GM12878 (cell line): ENCODE measurements around the gene SRL. TPM values are rescaled to one million over a fixed set of nuclear protein-coding genes. Genes with fewer than 3 reads are reported as not detected.

Experiments used
- ASH2L ChIP-seq: fragments of 300-600, 200-600 bp; sonication (generic); IDR thresholded peaks from 2 replicates; pipeline ENCODE4 v1.6.1; 2017; ENCODE audit warnings: low read depth, mild to moderate bottlenecking, borderline replicate concordance
- EZH2 ChIP-seq: IDR thresholded peaks from 2 replicates; pipeline ENCODE4 v1.6.1; 2012; ENCODE audit warnings: low read depth, mild to moderate bottlenecking, control low read depth, inconsistent platforms, low read length, borderline replicate concordance; ENCODE audit not compliant: control insufficient read depth
- JUND ChIP-seq: IDR thresholded peaks from 2 replicates; pipeline ENCODE4 v1.6.1; 2012; ENCODE audit warnings: low read depth, mild to moderate bottlenecking, low read length, improper control_type of control experiment, moderate library complexity
- MYC ChIP-seq: IDR thresholded peaks from 2 replicates; pipeline ENCODE4 v1.6.1; 2011; ENCODE audit warnings: mild to moderate bottlenecking, low read length, moderate library complexity, inconsistent platforms; ENCODE audit not compliant: insufficient read depth, insufficient replicate concordance, insufficient read length, severe bottlenecking
- NKRF ChIP-seq: fragments of 450-650 bp; conservative IDR thresholded peaks from 2 replicates; pipeline ENCODE4 v1.6.1; 2017; ENCODE audit warnings: mild to moderate bottlenecking, moderate library complexity
- polyA plus RNA-seq, 11 experiments: library from polyadenylated mRNA; depleted of rRNA in 4 of 11; unstranded in 6 of 11; stranded (reverse) in 5 of 11; fragments of >200 nt; fragmentation: Nextera tagmentation in 4 of 11; fragmentation: Illumina TruSeq in 1 of 11; extraction: Ambion mirVana in 4 of 11; extraction: Trizol in 1 of 11; gene quantifications; 1 replicate in 1 of 11; 2 replicates in 10 of 11; pipeline versions ENCODE4 v1.2.1 to v1.2.3, GENCODE V29; 2011 to 2016; ENCODE audit warnings: inconsistent platforms in 2 of 11, missing spikeins in 2 of 11, low read depth in 1 of 11
- total RNA-seq, 4 experiments: library from RNA; depleted of rRNA in 3 of 4; stranded (reverse); fragments of >200 nt in 3 of 4; fragmentation: Illumina TruSeq in 1 of 4; extraction: Trizol in 1 of 4; gene quantifications; 2 replicates each; pipeline versions ENCODE4 v1.2.1 to v1.2.3, GENCODE V29; 2013 to 2021
- TF ChIP-seq, protein P1 (sequence below): fragments of 450-650 bp; IDR thresholded peaks from 2 replicates; pipeline ENCODE4 v1.6.1; 2018; ENCODE audit warnings: mild to moderate bottlenecking, low read depth, moderate library complexity; ENCODE audit not compliant: partially characterized antibody

Gene SRL
- total and polyA plus RNA-seq, 10 of the 15 experiments (the other 5 are each of a cell fraction or from before 2014, with no cell fraction given), result not detected

- no peak for TF ChIP-seq ASH2L
- TF ChIP-seq EZH2, result no peak
- TF ChIP-seq JUND, result no peak
- no peak for TF ChIP-seq MYC
- TF ChIP-seq, protein P1, sequence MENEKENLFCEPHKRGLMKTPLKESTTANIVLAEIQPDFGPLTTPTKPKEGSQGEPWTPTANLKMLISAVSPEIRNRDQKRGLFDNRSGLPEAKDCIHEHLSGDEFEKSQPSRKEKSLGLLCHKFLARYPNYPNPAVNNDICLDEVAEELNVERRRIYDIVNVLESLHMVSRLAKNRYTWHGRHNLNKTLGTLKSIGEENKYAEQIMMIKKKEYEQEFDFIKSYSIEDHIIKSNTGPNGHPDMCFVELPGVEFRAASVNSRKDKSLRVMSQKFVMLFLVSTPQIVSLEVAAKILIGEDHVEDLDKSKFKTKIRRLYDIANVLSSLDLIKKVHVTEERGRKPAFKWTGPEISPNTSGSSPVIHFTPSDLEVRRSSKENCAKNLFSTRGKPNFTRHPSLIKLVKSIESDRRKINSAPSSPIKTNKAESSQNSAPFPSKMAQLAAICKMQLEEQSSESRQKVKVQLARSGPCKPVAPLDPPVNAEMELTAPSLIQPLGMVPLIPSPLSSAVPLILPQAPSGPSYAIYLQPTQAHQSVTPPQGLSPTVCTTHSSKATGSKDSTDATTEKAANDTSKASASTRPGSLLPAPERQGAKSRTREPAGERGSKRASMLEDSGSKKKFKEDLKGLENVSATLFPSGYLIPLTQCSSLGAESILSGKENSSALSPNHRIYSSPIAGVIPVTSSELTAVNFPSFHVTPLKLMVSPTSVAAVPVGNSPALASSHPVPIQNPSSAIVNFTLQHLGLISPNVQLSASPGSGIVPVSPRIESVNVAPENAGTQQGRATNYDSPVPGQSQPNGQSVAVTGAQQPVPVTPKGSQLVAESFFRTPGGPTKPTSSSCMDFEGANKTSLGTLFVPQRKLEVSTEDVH, result no peak
- TF ChIP-seq NKRF, result no peak
- TF ChIP-seq, all 136 proteins: peak for 4
These were observed 41.7 kb downstream of the SRL start (continued) for GRCh38 chr16:4200000-4200780.
